ENCODE measurements around the gene UBE2J1. TPM values are rescaled to one million over a fixed set of nuclear protein-coding genes. Genes with fewer than 3 reads are reported as not detected.

The UBE2J1 gene
- total and polyA plus RNA-seq, 9 of the 15 experiments (the other 6 are each of a cell fraction or from before 2014, with no cell fraction given) = 11.6 to 32.6 (median 22.0) TPM

DNA sequence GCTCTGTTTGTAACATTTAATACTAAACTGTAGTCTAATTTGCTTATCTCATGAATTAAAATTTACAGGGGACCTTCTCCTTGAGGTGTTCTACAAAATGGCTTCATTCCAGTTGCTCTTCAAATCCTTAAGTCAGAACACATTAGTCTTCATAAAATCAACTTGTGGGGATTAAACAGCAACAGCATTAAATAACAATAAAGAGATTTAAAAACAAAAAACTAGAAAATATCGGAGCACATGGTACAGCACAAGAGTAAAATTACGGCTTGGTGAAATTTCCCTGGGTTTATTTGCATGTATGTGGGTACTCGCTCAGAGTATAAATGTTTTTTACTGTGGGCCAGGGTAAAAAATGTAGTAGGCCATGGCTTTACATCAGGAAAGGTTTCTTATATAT lies 47.5 kb upstream of the UBE2J1 start (continued):
- TF ChIP-seq PTBP1 (IDR thresholded peaks at IDR 0.05; ENCODE audit: low read depth, low read length) (no peak), NR4A1 (CRISPR knock-in tag; IDR thresholded peaks at IDR 0.05) (no peak), NR4A1 (tag; IDR thresholded peaks at IDR 0.05) (no peak)

DNA sequence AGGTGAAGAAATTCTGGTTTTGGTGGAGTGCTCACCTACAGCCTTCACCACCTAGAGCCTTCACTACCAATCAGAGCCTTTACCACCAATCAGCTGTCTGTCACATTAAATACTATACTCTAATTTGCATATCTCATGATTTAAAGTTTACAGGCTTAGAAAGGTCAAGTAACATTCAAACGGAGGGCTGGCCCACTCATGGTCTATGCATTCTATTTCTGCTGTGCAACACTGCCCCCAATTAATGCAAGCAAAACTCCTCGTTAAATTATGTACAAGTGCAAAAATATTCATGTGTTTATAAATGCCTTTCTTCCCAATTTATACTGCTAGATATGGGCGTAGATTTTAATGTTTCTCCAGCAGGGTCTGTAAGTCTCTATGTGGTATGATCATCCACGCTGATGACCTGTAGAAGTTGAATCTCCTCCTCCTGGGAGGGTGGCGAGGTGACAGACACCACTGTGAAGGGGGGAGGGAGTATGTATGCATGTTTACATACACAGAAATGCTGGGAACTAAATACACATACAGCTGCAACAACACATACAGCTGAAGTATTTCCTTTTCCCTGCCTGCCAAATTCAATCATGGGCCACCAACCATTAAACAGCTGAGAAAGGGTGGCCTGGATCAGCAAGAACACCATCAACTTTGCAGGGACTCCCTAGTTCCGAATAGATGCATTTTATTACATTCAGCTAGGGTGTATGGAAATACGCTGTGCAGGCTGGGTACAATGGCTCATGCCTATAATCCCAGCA lies 46.4 kb upstream of the UBE2J1 start:
- in situ Hi-C loops (cut with MboI) = no loop called here
- intact Hi-C loops (cut with micrococcal nuclease) = no loop called here

More for the DNA sequence above, 46.4 kb upstream of the UBE2J1 start:
- Histone ChIP-seq H3K9ac (ENCODE audit: insufficient read depth in 1 of 2, low read depth in 2 of 2, low read length in 2 of 2) (no peak overlapping the region), H4K20me1 (replicated peaks; ENCODE audit: control insufficient read depth, insufficient read depth, low read length) (0 out of 2 replicates have a peak, but pooled peaks cover 4% of the 10 kb centered on the region), H3K79me2 (ENCODE audit: control insufficient read depth, insufficient read depth, low read length) (no peaks in the 10 kb centered on the region), H2AFZ (ENCODE audit: low read depth, low read length) (no peak overlapping the region), H3K9me1 (ENCODE audit: control insufficient read depth, insufficient read depth, low read length) (no peaks in the 10 kb centered on the region), H3K27me3 (ENCODE audit: control insufficient read depth in 2 of 2, insufficient read depth in 2 of 2, low read length in 2 of 2) (peaks cover 0 to 26% of the 10 kb centered on the region in 2 experiments; a peak in 3 of 5 replicates), H3K27ac (ENCODE audit: extremely low read depth, low read depth, low read length) (no peak overlapping the region), H3K36me3 (ENCODE audit: control insufficient read depth, insufficient read depth, low read length) (no peaks in the 10 kb centered on the region), H3K4me3 (no peak overlapping the region), H3K9me3 (replicated peaks; ENCODE audit: control insufficient read depth, insufficient read depth, low read depth, low read length) (no peaks in the 10 kb centered on the region), H3K4me2 (ENCODE audit: insufficient read depth, low read length) (no peak overlapping the region), H3K4me1 (replicated peaks in 1 of 2; ENCODE audit: control insufficient read depth in 2 of 2, insufficient read depth in 2 of 2, low read length in 2 of 2) (no peaks in the 10 kb centered on the region)
- TF ChIP-seq MYBL2 (IDR thresholded peaks at IDR 0.05; ENCODE audit: low read depth) (no peak), MYBL2 (CRISPR knock-in tag; IDR thresholded peaks at IDR 0.05; ENCODE audit: borderline replicate concordance) (no peak), TRIM24 (IDR thresholded peaks at IDR 0.05) (no peak), ZNF175 (CRISPR knock-in tag; IDR thresholded peaks at IDR 0.05; ENCODE audit: low read depth) (no peak), TCFL5 (CRISPR knock-in tag; conservative IDR thresholded peaks at IDR 0.05) (no peak), RAD51 (IDR thresholded peaks at IDR 0.05; ENCODE audit: borderline replicate concordance, low read depth) (no peak), POLR2B (IDR thresholded peaks at IDR 0.05; ENCODE audit: low read depth, partially characterized antibody) (no peak), ZNF75A (CRISPR knock-in tag; IDR thresholded peaks at IDR 0.05) (no peak), MCM7 (IDR thresholded peaks at IDR 0.05) (no peak), ZNF717 (CRISPR knock-in tag; IDR thresholded peaks at IDR 0.05) (no peak)
- TF ChIP-seq, protein P1, sequence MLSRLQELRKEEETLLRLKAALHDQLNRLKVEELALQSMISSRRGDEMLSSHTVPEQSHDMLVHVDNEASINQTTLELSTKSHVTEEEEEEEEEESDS (CRISPR knock-in tag; IDR thresholded peaks at IDR 0.05) = no peak
- TF ChIP-seq, protein P2, sequence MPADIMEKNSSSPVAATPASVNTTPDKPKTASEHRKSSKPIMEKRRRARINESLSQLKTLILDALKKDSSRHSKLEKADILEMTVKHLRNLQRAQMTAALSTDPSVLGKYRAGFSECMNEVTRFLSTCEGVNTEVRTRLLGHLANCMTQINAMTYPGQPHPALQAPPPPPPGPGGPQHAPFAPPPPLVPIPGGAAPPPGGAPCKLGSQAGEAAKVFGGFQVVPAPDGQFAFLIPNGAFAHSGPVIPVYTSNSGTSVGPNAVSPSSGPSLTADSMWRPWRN (IDR thresholded peaks at IDR 0.05; ENCODE audit: low read depth) = no peak
- TF ChIP-seq, protein P3, sequence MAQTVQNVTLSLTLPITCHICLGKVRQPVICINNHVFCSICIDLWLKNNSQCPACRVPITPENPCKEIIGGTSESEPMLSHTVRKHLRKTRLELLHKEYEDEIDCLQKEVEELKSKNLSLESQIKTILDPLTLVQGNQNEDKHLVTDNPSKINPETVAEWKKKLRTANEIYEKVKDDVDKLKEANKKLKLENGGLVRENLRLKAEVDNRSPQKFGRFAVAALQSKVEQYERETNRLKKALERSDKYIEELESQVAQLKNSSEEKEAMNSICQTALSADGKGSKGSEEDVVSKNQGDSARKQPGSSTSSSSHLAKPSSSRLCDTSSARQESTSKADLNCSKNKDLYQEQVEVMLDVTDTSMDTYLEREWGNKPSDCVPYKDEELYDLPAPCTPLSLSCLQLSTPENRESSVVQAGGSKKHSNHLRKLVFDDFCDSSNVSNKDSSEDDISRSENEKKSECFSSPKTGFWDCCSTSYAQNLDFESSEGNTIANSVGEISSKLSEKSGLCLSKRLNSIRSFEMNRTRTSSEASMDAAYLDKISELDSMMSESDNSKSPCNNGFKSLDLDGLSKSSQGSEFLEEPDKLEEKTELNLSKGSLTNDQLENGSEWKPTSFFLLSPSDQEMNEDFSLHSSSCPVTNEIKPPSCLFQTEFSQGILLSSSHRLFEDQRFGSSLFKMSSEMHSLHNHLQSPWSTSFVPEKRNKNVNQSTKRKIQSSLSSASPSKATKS (CRISPR knock-in tag; IDR thresholded peaks at IDR 0.05) = no peak
- TF ChIP-seq, protein P4, sequence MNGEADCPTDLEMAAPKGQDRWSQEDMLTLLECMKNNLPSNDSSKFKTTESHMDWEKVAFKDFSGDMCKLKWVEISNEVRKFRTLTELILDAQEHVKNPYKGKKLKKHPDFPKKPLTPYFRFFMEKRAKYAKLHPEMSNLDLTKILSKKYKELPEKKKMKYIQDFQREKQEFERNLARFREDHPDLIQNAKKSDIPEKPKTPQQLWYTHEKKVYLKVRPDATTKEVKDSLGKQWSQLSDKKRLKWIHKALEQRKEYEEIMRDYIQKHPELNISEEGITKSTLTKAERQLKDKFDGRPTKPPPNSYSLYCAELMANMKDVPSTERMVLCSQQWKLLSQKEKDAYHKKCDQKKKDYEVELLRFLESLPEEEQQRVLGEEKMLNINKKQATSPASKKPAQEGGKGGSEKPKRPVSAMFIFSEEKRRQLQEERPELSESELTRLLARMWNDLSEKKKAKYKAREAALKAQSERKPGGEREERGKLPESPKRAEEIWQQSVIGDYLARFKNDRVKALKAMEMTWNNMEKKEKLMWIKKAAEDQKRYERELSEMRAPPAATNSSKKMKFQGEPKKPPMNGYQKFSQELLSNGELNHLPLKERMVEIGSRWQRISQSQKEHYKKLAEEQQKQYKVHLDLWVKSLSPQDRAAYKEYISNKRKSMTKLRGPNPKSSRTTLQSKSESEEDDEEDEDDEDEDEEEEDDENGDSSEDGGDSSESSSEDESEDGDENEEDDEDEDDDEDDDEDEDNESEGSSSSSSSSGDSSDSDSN (IDR thresholded peaks at IDR 0.05; ENCODE audit: borderline replicate concordance in 1 of 2, low read depth in 2 of 2, low read length in 2 of 2) = no peak
- ChIA-PET POLR2A (interaction anchor here (0.7 kb wide), 2 partner anchors 139 to 531 kb away, joined by 3 read pairs; no protein-coding TSS in a partner anchor), CTCF (ENCODE audit: low intra/inter-chr PET ratio) (no interaction called here)
- DNase-seq (ENCODE audit: extremely low read depth in 1 of 4, low spot score in 3 of 4) (no peak), FAIRE-seq (no peak), ATAC-seq (no peak)
- no TSS peak for BruUV-seq (replicated peaks)
- WGBS (ENCODE audit: insufficient coverage, low coverage, missing lambda C conversion rate) = 2% methylated on average over 7 of the region's 7 CpGs
